ENCODE results near the gene OR1F1.
A peak's percentile ranks its signal among the peaks of the same experiment; 100 is the strongest.
"Not testable (repeated sequence)": the region's sequence is repeated elsewhere in the genome, so short reads cannot be mapped to it uniquely, and the experiment has no call there.

Gene OR1F1

GRCh38 chr16:3150346-3151218, 37.4 kb upstream of the OR1F1 start:
- DNase-seq = peak; percentile 95

- no peak for DNase-seq
These were observed 36.1 kb upstream of the OR1F1 start for GRCh38 chr16:3152027-3152276.

- DNase-seq = peak; percentile 75
These were observed 35.6 kb upstream of the OR1F1 start for GRCh38 chr16:3152277-3152990.

- DNase-seq = no peak
These were observed 35.0 kb upstream of the OR1F1 start for GRCh38 chr16:3152991-3153368.

- DNase-seq = no peak
These were observed 32.8 kb upstream of the OR1F1 start for GRCh38 chr16:3155181-3155580.

GRCh38 chr16:3155972-3156371, 32.0 kb upstream of the OR1F1 start:
- DNase-seq = no peak

- peak; percentile 72 for DNase-seq
These were observed 30.6 kb upstream of the OR1F1 start for GRCh38 chr16:3157229-3158025.

GRCh38 chr16:3158026-3158509, 29.9 kb upstream of the OR1F1 start:
- DNase-seq = no peak

GRCh38 chr16:3158510-3159314, 29.3 kb upstream of the OR1F1 start:
- peak; percentile 76 for DNase-seq

- DNase-seq = no peak
These were observed 26.6 kb upstream of the OR1F1 start for GRCh38 chr16:3161235-3162018.

GRCh38 chr16:3164121-3164991, 23.6 kb upstream of the OR1F1 start:
- no peak for DNase-seq

GRCh38 chr16:3165111-3165822, 22.7 kb upstream of the OR1F1 start:
- DNase-seq = no peak

- DNase-seq = no peak
These were observed 21.5 kb upstream of the OR1F1 start for GRCh38 chr16:3166505-3166886.

GRCh38 chr16:3168729-3169128, 19.3 kb upstream of the OR1F1 start:
- DNase-seq = not testable (repeated sequence)

- no peak for DNase-seq
These were observed 17.4 kb upstream of the OR1F1 start for GRCh38 chr16:3170440-3171180.

GRCh38 chr16:3171181-3171854, 16.7 kb upstream of the OR1F1 start:
- no peak for DNase-seq

GRCh38 chr16:3171855-3172593, 16.0 kb upstream of the OR1F1 start:
- DNase-seq = no peak

Data from right kidney (tissue), 1 donor.